COLO829 (cell line): ENCODE results near the gene C12orf54.
"Not testable (repeated sequence)": the region's sequence is repeated elsewhere in the genome, so short reads cannot be mapped to it uniquely, and the experiment has no call there.

ENCODE experiments used
- DNase-seq: peaks from one replicate; pipeline ENCODE4 v3.0.0; 2012; ENCODE audit warnings: low spot score

C12orf54 gene

GRCh38 chr12:48482198-48482597 lies at the start of gene C12orf54:
Gene C12orf54 (plus strand): TSS chr12:48482498. CDS start chr12:48483297, 799 bp downstream.
- no peak for DNase-seq

GRCh38 chr12:48434016-48434415 lies 48.3 kb upstream of the C12orf54 start:
- DNase-seq, result not testable (repeated sequence)

- no peak for DNase-seq
Measured at GRCh38 chr12:48441069-48441468, 41.2 kb upstream of the C12orf54 start.

GRCh38 chr12:48442179-48442847 lies 40.0 kb upstream of the C12orf54 start:
- no peak for DNase-seq

GRCh38 chr12:48445538-48445937 lies 36.8 kb upstream of the C12orf54 start:
- DNase-seq, result no peak

GRCh38 chr12:48446161-48446776 lies 36.0 kb upstream of the C12orf54 start:
- DNase-seq, result no peak

- no peak for DNase-seq
Measured at GRCh38 chr12:48447755-48448154, 34.5 kb upstream of the C12orf54 start.

- no peak for DNase-seq
Measured at GRCh38 chr12:48451372-48451771, 30.9 kb upstream of the C12orf54 start.

GRCh38 chr12:48452961-48453360 lies 29.3 kb upstream of the C12orf54 start:
- not testable (repeated sequence) for DNase-seq

- DNase-seq, result peak; percentile 33
Measured at GRCh38 chr12:48454667-48455066, 27.6 kb upstream of the C12orf54 start.

GRCh38 chr12:48455116-48455515 lies 27.2 kb upstream of the C12orf54 start:
- DNase-seq, result no peak

GRCh38 chr12:48459259-48459658 lies 23.0 kb upstream of the C12orf54 start:
- DNase-seq, result no peak

- not testable (repeated sequence) for DNase-seq
Measured at GRCh38 chr12:48469027-48469426, 13.3 kb upstream of the C12orf54 start.

- no peak for DNase-seq
Measured at GRCh38 chr12:48472259-48472658, 10.0 kb upstream of the C12orf54 start, which contains the start of gene ANP32D. Gene ANP32D (plus strand): TSS chr12:48472559. CDS start chr12:48472665, 106 bp downstream.

- no peak for DNase-seq
Measured at GRCh38 chr12:48473061-48473460, 9.2 kb upstream of the C12orf54 start.

GRCh38 chr12:48474497-48474896 lies 7.8 kb upstream of the C12orf54 start:
- DNase-seq, result not testable (repeated sequence)

- DNase-seq, result no peak
Measured at GRCh38 chr12:48482930-48483329, 632 bp downstream of the C12orf54 start.

- DNase-seq, result no peak
Measured at GRCh38 chr12:48486261-48486660, 4.0 kb downstream of the C12orf54 start.

GRCh38 chr12:48486679-48487078 lies 4.4 kb downstream of the C12orf54 start:
- no peak for DNase-seq

GRCh38 chr12:48489012-48489411 lies 6.7 kb downstream of the C12orf54 start:
- DNase-seq, result no peak

- not testable (repeated sequence) for DNase-seq
Measured at GRCh38 chr12:48489456-48489855, 7.2 kb downstream of the C12orf54 start.

- DNase-seq, result not testable (repeated sequence)
Measured at GRCh38 chr12:48500281-48500680, 18.0 kb downstream of the C12orf54 start.

GRCh38 chr12:48506836-48507235 lies 24.5 kb downstream of the C12orf54 start:
- DNase-seq, result not testable (repeated sequence)

- no peak for DNase-seq
Measured at GRCh38 chr12:48508987-48509386, 26.7 kb downstream of the C12orf54 start.
